ENCODE measurements around the gene ADRA2A. TPM values are rescaled to one million over a fixed set of nuclear protein-coding genes. Genes with fewer than 3 reads are reported as not detected.

Gene ADRA2A
- total RNA-seq, 4 donors from 2014 or later: 1.0 to 9.1 (median 3.5) TPM

GRCh38 chr10:111075577-111076185 is 1.1 kb upstream of the ADRA2A start:
- Histone ChIP-seq H3K27ac (no peak overlapping the region), H3K36me3 (no peaks in the 10 kb centered on the region), H3K4me1 (peaks cover 22 to 26% of the 10 kb centered on the region in 2 donors), H3K27me3 (no peaks in the 10 kb centered on the region), H3K9me3 (no peaks in the 10 kb centered on the region), H3K4me3 (replicated peaks in 1 of 3) (no peak overlapping the region)
- intact Hi-C loops (cut with DNase I): loop anchor here (5.0 kb wide), 1 partner anchor 328 kb away; no protein-coding TSS in a partner anchor
- DNase-seq: no peak
- TF ChIP-seq POLR2A (IDR thresholded peaks at IDR 0.05): no peak
- TF ChIP-seq CTCF (IDR thresholded peaks at IDR 0.05): no peak
- WGBS, 2 donors: 22 to 24% methylated on average over 17 to 18 of the region's 18 CpGs

- WGBS, 2 donors: 1% methylated on average over 37 to 38 of the region's 39 CpGs
- Histone ChIP-seq H3K27ac (peak overlapping the region in 1 of 3 donors; percentile 18), H3K27me3 (no peaks in the 10 kb centered on the region), H3K4me1 (peaks cover 22 to 26% of the 10 kb centered on the region in 2 donors), H3K4me3 (replicated peaks in 1 of 3) (peak overlapping the region in 2 of 3 donors; percentile 29 to 49), H3K9me3 (no peaks in the 10 kb centered on the region), H3K36me3 (no peaks in the 10 kb centered on the region)
- DNase-seq: peak; percentile 60 to 61
- TF ChIP-seq CTCF (IDR thresholded peaks at IDR 0.05) (peak; percentile 36 to 81 (median 53)), POLR2A (IDR thresholded peaks at IDR 0.05) (no peak)
- intact Hi-C loops (cut with DNase I): loop anchor here (5.0 kb wide), 1 partner anchor 329 kb away; no protein-coding TSS in a partner anchor
These were observed 593 bp upstream of the ADRA2A start for GRCh38 chr10:111076191-111076681.

GRCh38 chr10:111077479-111077784 is 603 bp downstream of the ADRA2A start:
- no peak for TF ChIP-seq POLR2A (IDR thresholded peaks at IDR 0.05)
- TF ChIP-seq CTCF (IDR thresholded peaks at IDR 0.05): no peak
- Histone ChIP-seq H3K4me3 (replicated peaks in 1 of 3) (peak overlapping the region in 2 of 3 donors; percentile 29 to 49), H3K27me3 (no peaks in the 10 kb centered on the region), H3K27ac (peak overlapping the region in 1 of 3 donors; percentile 18), H3K9me3 (no peaks in the 10 kb centered on the region), H3K36me3 (no peaks in the 10 kb centered on the region), H3K4me1 (peaks cover 22 to 26% of the 10 kb centered on the region in 2 donors)
- intact Hi-C loops (cut with DNase I): loop anchor here (5.0 kb wide), 1 partner anchor 330 kb away; no protein-coding TSS in a partner anchor
- no peak for DNase-seq
- WGBS, 2 donors: 3 to 4% methylated on average over 15 of the region's 15 CpGs

- intact Hi-C loops (cut with DNase I): loop anchor here (5.0 kb wide), 1 partner anchor 331 kb away; no protein-coding TSS in a partner anchor
- TF ChIP-seq POLR2A (IDR thresholded peaks at IDR 0.05) (no peak), CTCF (IDR thresholded peaks at IDR 0.05) (no peak)
- no peaks in the 10 kb centered on the region for H3K9me3 ChIP-seq
- no peaks in the 10 kb centered on the region for H3K36me3 ChIP-seq
- peak overlapping the region in 2 of 3 donors; percentile 29 to 49 for H3K4me3 ChIP-seq (replicated peaks in 1 of 3)
- H3K27ac ChIP-seq: peak overlapping the region in 1 of 3 donors; percentile 18
- no peaks in the 10 kb centered on the region for H3K27me3 ChIP-seq
- 13 to 19% methylated on average over 48 to 52 of the region's 78 CpGs for WGBS, 2 donors
- peaks cover 22 to 26% of the 10 kb centered on the region in 2 donors for H3K4me1 ChIP-seq
- DNase-seq: peak; percentile 27 to 38
These were observed 1.1 kb downstream of the ADRA2A start for GRCh38 chr10:111077785-111078504.
